Purkinje cell (primary cell): ENCODE results near the gene OR6A2. TPM values are rescaled to one million over a fixed set of nuclear protein-coding genes. Genes with fewer than 3 reads are reported as not detected.

Source experiments
- polyA plus RNA-seq: library from polyadenylated mRNA; unstranded; fragments of >200 nt; fragmentation: Nextera tagmentation; gene quantifications from 2 replicates; pipeline ENCODE4 v1.2.1, GENCODE V29; 2014

The OR6A2 gene
- polyA plus RNA-seq: not detected in 2 replicates

DNA sequence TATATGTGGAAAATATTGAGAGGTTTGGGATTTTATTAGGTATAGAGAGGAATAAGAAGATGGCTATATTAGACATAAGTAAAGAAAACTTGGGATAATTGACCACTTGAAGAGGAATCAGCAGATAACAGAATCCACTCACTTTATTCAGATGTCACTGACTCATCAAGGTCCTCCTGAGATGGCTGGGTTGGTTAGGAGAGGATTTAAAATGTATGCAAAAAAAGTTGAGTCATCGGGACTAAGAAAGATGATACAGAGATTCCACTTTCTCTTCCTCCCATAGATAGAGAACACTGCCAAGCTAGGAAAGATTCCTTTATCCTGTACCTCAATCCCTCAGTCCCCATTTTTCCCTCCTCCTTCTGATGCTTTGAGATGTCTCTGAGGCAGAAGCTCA lies at the start of gene OR6A2:
Gene OR6A2 (minus strand): TSS at position 288 of the 400 bp plus-strand sequence. CDS start 3,981 bp downstream, outside the sequence.

DNA sequence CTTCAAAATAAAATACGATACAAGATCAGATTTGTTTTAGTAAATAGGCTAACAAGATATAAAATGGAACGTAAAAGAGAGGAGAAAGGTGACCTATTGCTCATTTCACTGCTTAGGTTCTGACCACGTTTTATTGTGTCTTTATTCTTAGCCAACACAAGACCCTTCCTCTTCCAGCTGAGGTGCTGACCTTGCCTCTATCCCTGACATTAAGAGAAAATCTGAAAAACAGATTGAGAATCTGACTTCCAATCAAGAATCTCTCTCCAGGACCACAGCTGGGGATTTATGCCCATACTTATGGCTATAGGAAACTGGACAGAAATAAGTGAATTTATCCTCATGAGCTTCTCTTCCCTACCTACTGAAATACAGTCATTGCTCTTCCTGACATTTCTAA lies 45.9 kb upstream of the OR6A2 start, which contains the start of gene OR10A5:
Gene OR10A5 (plus strand): TSS at position 301 of the 400 bp plus-strand sequence. CDS start 0 bp downstream, at position 301.

DNA sequence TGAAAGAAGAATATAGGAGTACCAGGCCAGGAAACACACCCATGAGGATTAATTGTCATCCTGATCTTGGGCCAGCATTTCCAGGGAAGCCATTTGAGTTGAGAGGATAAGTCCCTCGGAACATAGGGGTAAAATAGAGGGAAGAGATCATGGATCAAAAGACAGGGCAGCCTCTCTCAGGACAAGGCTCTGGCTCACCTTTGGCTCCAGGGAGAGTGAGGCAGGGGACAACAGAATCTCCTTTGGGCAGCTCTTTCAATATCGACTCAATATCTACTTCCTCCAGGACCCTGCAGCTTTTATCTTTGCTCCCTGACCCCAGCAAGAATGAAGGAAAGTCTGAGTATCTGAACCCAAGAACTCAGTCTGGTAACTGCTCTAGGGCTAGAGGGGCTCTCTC lies 16.8 kb downstream of the OR6A2 start, which contains the start of gene OR2AG1:
Gene OR2AG1 (plus strand): TSS at position 301 of the 400 bp plus-strand sequence. CDS start 2,018 bp downstream, outside the sequence.

DNA sequence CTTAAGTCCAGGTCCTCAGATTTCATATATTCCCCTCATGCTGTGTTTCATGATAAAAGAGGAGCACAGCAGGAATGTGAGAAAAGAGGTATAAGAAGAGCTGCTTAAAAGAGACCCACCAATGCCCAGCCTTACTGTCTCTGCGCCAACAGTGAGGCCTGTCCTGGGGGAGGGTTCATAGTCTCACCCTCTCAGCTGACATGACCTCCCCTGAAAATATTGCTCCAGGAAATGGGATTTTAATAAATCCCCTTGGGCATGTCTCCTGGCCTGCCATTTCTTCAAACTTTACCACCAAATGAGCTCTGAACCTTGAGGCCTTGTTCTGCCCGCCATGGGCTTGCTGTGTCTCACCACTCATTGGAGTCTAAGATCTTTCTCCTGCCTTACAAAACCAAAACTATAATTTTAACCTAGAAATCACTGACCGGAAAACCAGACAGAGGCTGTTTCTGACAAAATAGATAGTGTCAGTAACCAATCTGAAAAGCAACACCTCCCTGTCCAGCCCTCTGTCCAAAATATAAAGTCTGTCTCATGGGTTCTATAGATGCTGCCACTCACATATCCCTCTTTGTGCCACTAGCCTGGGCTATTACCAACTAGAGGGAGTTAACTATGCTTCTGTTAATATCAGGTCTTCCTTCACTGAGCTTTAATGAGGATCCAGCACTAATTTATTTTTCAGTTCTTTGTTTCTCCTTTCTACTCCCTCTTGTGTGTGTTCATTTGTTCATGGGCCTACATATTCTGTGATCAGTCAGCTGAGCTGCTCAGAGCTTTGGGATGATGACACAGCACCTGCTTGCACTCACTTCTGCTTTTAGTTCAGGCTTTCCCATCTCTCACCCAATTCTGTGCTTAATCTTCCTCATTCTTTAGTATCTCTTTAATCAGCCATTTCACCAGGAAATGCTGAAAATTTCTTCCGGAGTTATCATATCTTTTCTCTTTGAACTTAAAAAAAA lies 27.3 kb downstream of the OR6A2 start, which contains the start of gene OR2AG2:
Gene OR2AG2 (minus strand): TSS at position 51 of the 968 bp plus-strand sequence. CDS start 3,019 bp downstream, outside the sequence.

Other genes with a start within 250 kb of the OR6A2 start
- 2.5 and 10.6 TPM in 2 replicates for gene RRP8, start 196.1 kb downstream of the OR6A2 start, polyA plus RNA-seq
- gene ILK, start 195.9 kb downstream of the OR6A2 start, polyA plus RNA-seq: 25.7 and 26.9 TPM in 2 replicates
- gene TAF10, start 187.5 kb downstream of the OR6A2 start, polyA plus RNA-seq: 46.1 and 88.1 TPM in 2 replicates
- 32.0 and 39.2 TPM in 2 replicates for gene TPP1, start 180.3 kb downstream of the OR6A2 start, polyA plus RNA-seq
- 0.12 and 0.34 TPM in 2 replicates for gene DCHS1, start 143.9 kb downstream of the OR6A2 start, polyA plus RNA-seq
- gene MRPL17, start 116.3 kb downstream of the OR6A2 start, polyA plus RNA-seq: 42.3 and 43.2 TPM in 2 replicates
- gene OR2AG2, start 27.7 kb downstream of the OR6A2 start, polyA plus RNA-seq: 0.07 and 3.3 TPM in 2 replicates
- gene OR2AG1, start 16.7 kb downstream of the OR6A2 start, polyA plus RNA-seq: 0.15 and 0.17 TPM in 2 replicates
- gene OR10A5, start 46.0 kb upstream of the OR6A2 start, polyA plus RNA-seq: not detected in 2 replicates
- 0.19 and 0.46 TPM in 2 replicates for gene OR10A2, start 63.4 kb upstream of the OR6A2 start, polyA plus RNA-seq
- gene OR10A4, start 76.9 kb upstream of the OR6A2 start, polyA plus RNA-seq: not detected in 2 replicates
- gene OR2D2, start 92.8 kb upstream of the OR6A2 start, polyA plus RNA-seq: not detected in 2 replicates
- 0.93 TPM in 1 of 2 replicates, not detected in the other for gene OR2D3, start 121.3 kb upstream of the OR6A2 start, polyA plus RNA-seq
- gene ZNF215, start 126.7 kb upstream of the OR6A2 start, polyA plus RNA-seq: 6.3 and 9.3 TPM in 2 replicates
- 4.1 and 5.0 TPM in 2 replicates for gene ZNF214, start 220.7 kb upstream of the OR6A2 start, polyA plus RNA-seq
- 0.07 TPM in 1 of 2 replicates, not detected in the other for gene NLRP14, start 220.8 kb upstream of the OR6A2 start, polyA plus RNA-seq